ENCODE measurements around the gene HGFAC. TPM values are rescaled to one million over a fixed set of nuclear protein-coding genes. Genes with fewer than 3 reads are reported as not detected.

The HGFAC gene
- total RNA-seq, 1 experiment from 2014 or later, result 0.37 TPM

DNA sequence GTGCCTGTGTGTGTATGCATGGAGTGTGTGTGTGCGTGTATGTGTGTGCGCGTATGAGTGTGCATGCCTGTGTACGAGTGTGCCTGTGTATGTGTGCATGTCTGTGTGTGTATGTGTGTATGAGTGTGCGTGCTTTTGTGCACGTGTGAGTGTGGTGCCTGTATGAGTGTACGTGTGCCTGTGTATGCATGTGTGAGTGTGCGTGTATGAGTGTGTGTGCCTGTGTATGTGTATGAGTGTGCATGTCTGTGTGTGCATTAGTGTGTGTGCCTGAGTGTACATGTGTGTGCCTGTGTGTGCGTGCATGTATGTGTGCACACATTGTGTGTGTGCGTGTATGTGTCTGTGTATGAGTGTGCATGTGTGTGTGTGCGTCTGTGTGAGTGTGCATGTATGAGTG lies 27.0 kb downstream of the HGFAC start:
- H4K5ac ChIP-seq (ENCODE audit: insufficient read length, low read depth, low read length), result no peak overlapping the region
- H3K4ac ChIP-seq (ENCODE audit: low read depth, low read length), result no peak overlapping the region
- no peaks in the 10 kb centered on the region for H4K20me1 ChIP-seq (ENCODE audit: control insufficient read depth, insufficient read depth, insufficient read length)
- no peak overlapping the region for H3K27ac ChIP-seq (ENCODE audit: insufficient read length, low read depth, low read length)
- H3K27me3 ChIP-seq (ENCODE audit: insufficient read depth, low read length), result peaks cover 6% of the 10 kb centered on the region; the same call in 1 of the 2 replicates
- no peaks in the 10 kb centered on the region for H3K36me3 Mint-ChIP-seq (ENCODE audit: insufficient read depth in 1 of 3, low read depth in 3 of 3)
- no peak overlapping the region for H2BK12ac ChIP-seq (ENCODE audit: insufficient read length, low read depth, low read length)
- H2AK5ac ChIP-seq (ENCODE audit: insufficient read length, low read length), result no peak overlapping the region
- H3K56ac ChIP-seq (ENCODE audit: insufficient read length, low read depth, low read length), result no peak overlapping the region
- H3K4me3 Mint-ChIP-seq, result no peak overlapping the region
- no peak overlapping the region for H3K27ac Mint-ChIP-seq
- no peaks in the 10 kb centered on the region for H3K23me2 ChIP-seq (ENCODE audit: insufficient read length, low read depth, low read length, poor library complexity, severe bottlenecking)
- H3K9ac ChIP-seq (ENCODE audit: extremely low read depth, insufficient read length, low read length), result no peak overlapping the region
- no CpG with 5 or more reads among the region's 11 CpGs for WGBS (ENCODE audit: extremely low coverage, insufficient read length, low lambda C conversion rate)
- H2BK20ac ChIP-seq (ENCODE audit: low read depth, low read length, poor library complexity, severe bottlenecking), result no peak overlapping the region
- no peaks in the 10 kb centered on the region for H3K79me1 ChIP-seq (ENCODE audit: insufficient read depth, low read depth, low read length, poor library complexity, severe bottlenecking)
- peaks cover 4 to 6% of the 10 kb centered on the region in 2 experiments; a peak in 1 of 4 replicates for H3K4me1 Mint-ChIP-seq
- no peak overlapping the region for H4K8ac ChIP-seq (replicated peaks; ENCODE audit: insufficient read length, low read depth, low read length)
- no peak overlapping the region for H4K91ac ChIP-seq (ENCODE audit: insufficient read length, low read depth, low read length)
- H2BK120ac ChIP-seq (ENCODE audit: low read depth, low read length, poor library complexity, severe bottlenecking), result no peak overlapping the region
- no peak overlapping the region for H2BK5ac ChIP-seq (ENCODE audit: insufficient read length, low read length)
- no peak overlapping the region for H3K18ac ChIP-seq (ENCODE audit: insufficient read length, low read depth, low read length)
- no peaks in the 10 kb centered on the region for H3K9me3 ChIP-seq (ENCODE audit: control insufficient read depth, low read depth, low read length)
- DNase-seq, result no peak
- H3K23ac ChIP-seq (ENCODE audit: insufficient read length, low read depth, low read length), result no peak overlapping the region
- TF ChIP-seq, protein P1, sequence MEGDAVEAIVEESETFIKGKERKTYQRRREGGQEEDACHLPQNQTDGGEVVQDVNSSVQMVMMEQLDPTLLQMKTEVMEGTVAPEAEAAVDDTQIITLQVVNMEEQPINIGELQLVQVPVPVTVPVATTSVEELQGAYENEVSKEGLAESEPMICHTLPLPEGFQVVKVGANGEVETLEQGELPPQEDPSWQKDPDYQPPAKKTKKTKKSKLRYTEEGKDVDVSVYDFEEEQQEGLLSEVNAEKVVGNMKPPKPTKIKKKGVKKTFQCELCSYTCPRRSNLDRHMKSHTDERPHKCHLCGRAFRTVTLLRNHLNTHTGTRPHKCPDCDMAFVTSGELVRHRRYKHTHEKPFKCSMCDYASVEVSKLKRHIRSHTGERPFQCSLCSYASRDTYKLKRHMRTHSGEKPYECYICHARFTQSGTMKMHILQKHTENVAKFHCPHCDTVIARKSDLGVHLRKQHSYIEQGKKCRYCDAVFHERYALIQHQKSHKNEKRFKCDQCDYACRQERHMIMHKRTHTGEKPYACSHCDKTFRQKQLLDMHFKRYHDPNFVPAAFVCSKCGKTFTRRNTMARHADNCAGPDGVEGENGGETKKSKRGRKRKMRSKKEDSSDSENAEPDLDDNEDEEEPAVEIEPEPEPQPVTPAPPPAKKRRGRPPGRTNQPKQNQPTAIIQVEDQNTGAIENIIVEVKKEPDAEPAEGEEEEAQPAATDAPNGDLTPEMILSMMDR (conservative IDR thresholded peaks at IDR 0.05), result no peak
- H3K27me3 Mint-ChIP-seq (ENCODE audit: low read depth), result peaks cover 65% of the 10 kb centered on the region
- no peak overlapping the region for H3K14ac ChIP-seq (ENCODE audit: insufficient read depth, low read length)
- H3K9me3 Mint-ChIP-seq, result no peaks in the 10 kb centered on the region
- H3K4me1 ChIP-seq (ENCODE audit: insufficient read depth, low read length), result no peaks in the 10 kb centered on the region
- no peak overlapping the region for H3K4me2 ChIP-seq (ENCODE audit: insufficient read depth, insufficient read length, low read length)
- H3T11ph ChIP-seq (ENCODE audit: low read length), result no peak overlapping the region
- H2AFZ ChIP-seq (ENCODE audit: low read length), result no peak overlapping the region
- no peaks in the 10 kb centered on the region for H3K79me2 ChIP-seq (ENCODE audit: insufficient read depth, low read length)
- H2BK15ac ChIP-seq (ENCODE audit: low read depth, low read length), result no peak overlapping the region

All from H9 (cell line).